ENCODE data around the gene MAPT. TPM values are rescaled to one million over a fixed set of nuclear protein-coding genes. Genes with fewer than 3 reads are reported as not detected.

Gene MAPT
- total and polyA plus RNA-seq, 2 experiments from 2014 or later: 0.37 to 0.71 TPM

DNA sequence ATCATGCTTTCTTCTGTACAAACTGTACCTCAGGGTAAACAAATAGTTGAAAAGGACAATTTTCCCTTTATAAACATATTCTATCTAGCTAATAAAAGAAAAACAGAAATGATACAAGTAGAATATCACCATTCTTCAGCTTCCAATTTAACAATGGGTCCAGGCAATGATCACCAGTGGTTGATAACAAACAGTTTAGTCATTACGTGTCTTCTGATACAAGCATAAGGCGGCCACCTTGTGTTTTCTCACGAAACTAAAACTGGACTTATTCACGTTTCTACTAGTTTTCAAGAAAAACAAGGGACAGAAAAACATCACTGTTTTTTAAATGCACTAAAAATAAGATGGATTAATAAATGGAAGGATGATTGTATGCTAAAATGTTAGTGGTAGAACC is 163.0 kb downstream of the MAPT start:
- WGBS (ENCODE audit: low lambda C conversion rate, missing lambda C conversion rate): 85% methylated on average over 4 of the region's 4 CpGs
- TF ChIP-seq EZH2 (IDR thresholded peaks at IDR 0.05; ENCODE audit: borderline replicate concordance) (no peak), EZH2phosphoT487 (IDR thresholded peaks at IDR 0.05; ENCODE audit: low read depth, severe bottlenecking, unreplicated experiment) (no peak)
- TF ChIP-seq, protein P1, sequence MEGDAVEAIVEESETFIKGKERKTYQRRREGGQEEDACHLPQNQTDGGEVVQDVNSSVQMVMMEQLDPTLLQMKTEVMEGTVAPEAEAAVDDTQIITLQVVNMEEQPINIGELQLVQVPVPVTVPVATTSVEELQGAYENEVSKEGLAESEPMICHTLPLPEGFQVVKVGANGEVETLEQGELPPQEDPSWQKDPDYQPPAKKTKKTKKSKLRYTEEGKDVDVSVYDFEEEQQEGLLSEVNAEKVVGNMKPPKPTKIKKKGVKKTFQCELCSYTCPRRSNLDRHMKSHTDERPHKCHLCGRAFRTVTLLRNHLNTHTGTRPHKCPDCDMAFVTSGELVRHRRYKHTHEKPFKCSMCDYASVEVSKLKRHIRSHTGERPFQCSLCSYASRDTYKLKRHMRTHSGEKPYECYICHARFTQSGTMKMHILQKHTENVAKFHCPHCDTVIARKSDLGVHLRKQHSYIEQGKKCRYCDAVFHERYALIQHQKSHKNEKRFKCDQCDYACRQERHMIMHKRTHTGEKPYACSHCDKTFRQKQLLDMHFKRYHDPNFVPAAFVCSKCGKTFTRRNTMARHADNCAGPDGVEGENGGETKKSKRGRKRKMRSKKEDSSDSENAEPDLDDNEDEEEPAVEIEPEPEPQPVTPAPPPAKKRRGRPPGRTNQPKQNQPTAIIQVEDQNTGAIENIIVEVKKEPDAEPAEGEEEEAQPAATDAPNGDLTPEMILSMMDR (IDR thresholded peaks at IDR 0.05; ENCODE audit: poor library complexity): no peak
- H2AFZ ChIP-seq: no peak overlapping the region
- DNase-seq (ENCODE audit: low spot score): no peak
- H3K4me1 ChIP-seq (ENCODE audit: insufficient read depth): no peaks in the 10 kb centered on the region
- H3K9me2 ChIP-seq (replicated peaks; ENCODE audit: insufficient read depth): no peaks in the 10 kb centered on the region
- no peaks in the 10 kb centered on the region for H3K27me3 ChIP-seq
- no peak overlapping the region for H3K4me2 ChIP-seq
- H3K9me3 ChIP-seq (ENCODE audit: low read depth): no peaks in the 10 kb centered on the region
- no peak overlapping the region for H3K27ac ChIP-seq
- peaks cover 63% of the 10 kb centered on the region for H3K79me2 ChIP-seq
- no peaks in the 10 kb centered on the region for H3K36me3 ChIP-seq (replicated peaks; ENCODE audit: insufficient read depth, low read depth)
- no peak overlapping the region for H3K4me3 ChIP-seq
- no peaks in the 10 kb centered on the region for H4K20me1 ChIP-seq (ENCODE audit: insufficient read depth, poor library complexity, severe bottlenecking)

DNA sequence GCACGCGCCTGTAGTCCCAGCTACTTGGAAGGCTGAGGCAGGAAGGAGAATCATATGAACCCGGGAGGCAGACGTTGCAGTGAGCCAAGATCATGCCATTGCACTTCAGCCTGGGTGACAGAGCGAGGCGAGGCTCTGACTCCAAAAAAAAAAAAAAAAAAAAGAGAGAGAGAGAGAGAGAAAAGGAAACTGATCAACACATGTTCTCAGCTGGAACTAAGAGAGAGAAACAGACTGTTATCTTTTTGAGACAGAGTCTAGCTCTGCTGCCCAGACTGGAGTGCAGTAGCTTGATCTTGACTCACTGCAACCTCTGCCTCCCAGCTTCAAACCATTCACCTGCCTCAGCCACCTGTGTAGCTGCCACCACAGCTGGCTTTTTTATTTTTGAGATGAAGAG is 165.1 kb downstream of the MAPT start:
- H3K79me2 ChIP-seq: peaks cover 48% of the 10 kb centered on the region
- no peak for DNase-seq (ENCODE audit: low spot score)
- H3K9me2 ChIP-seq (replicated peaks; ENCODE audit: insufficient read depth): no peaks in the 10 kb centered on the region
- H3K4me1 ChIP-seq (ENCODE audit: insufficient read depth): no peaks in the 10 kb centered on the region
- TF ChIP-seq, protein P1 (IDR thresholded peaks at IDR 0.05; ENCODE audit: poor library complexity): no peak
- no peak for TF ChIP-seq EZH2phosphoT487 (IDR thresholded peaks at IDR 0.05; ENCODE audit: low read depth, severe bottlenecking, unreplicated experiment)
- TF ChIP-seq EZH2 (IDR thresholded peaks at IDR 0.05; ENCODE audit: borderline replicate concordance): no peak
- no peak overlapping the region for H3K4me2 ChIP-seq
- no peak overlapping the region for H3K4me3 ChIP-seq
- no peak overlapping the region for H3K27ac ChIP-seq
- 97% methylated on average over 6 of the region's 6 CpGs for WGBS (ENCODE audit: low lambda C conversion rate, missing lambda C conversion rate)
- H4K20me1 ChIP-seq (ENCODE audit: insufficient read depth, poor library complexity, severe bottlenecking): no peaks in the 10 kb centered on the region
- no peaks in the 10 kb centered on the region for H3K9me3 ChIP-seq (ENCODE audit: low read depth)
- H2AFZ ChIP-seq: no peak overlapping the region
- H3K27me3 ChIP-seq: no peaks in the 10 kb centered on the region
- H3K36me3 ChIP-seq (replicated peaks; ENCODE audit: insufficient read depth, low read depth): no peaks in the 10 kb centered on the region

DNA sequence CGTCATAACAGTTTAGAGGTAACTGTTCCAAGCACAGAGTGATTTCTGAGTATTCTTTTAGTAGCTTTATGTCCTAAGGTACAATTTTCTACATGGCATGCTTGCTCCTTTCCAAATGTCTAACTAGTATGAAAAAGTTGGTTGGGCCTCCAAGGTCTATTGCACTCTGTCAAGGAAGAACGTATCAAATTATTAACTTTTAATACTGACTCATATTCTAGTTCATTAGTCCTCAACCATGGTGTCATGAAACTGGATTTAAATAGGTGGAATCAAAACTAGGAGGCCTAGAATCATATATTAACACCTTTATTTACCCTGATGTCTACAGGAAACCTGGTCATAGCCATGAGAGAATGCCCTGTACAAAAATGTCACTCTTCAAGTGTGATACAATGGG is 166.1 kb downstream of the MAPT start:
- Histone ChIP-seq H3K9me2 (replicated peaks; ENCODE audit: insufficient read depth) (no peaks in the 10 kb centered on the region), H3K4me2 (no peak overlapping the region), H3K27ac (no peak overlapping the region), H3K36me3 (replicated peaks; ENCODE audit: insufficient read depth, low read depth) (no peaks in the 10 kb centered on the region), H3K4me3 (no peak overlapping the region), H4K20me1 (ENCODE audit: insufficient read depth, poor library complexity, severe bottlenecking) (no peaks in the 10 kb centered on the region), H3K79me2 (peaks cover 45% of the 10 kb centered on the region), H3K27me3 (no peaks in the 10 kb centered on the region), H3K9me3 (ENCODE audit: low read depth) (no peaks in the 10 kb centered on the region), H2AFZ (no peak overlapping the region), H3K4me1 (ENCODE audit: insufficient read depth) (no peaks in the 10 kb centered on the region)
- 98% methylated on average over 2 of the region's 2 CpGs for WGBS (ENCODE audit: low lambda C conversion rate, missing lambda C conversion rate)
- no peak for TF ChIP-seq EZH2 (IDR thresholded peaks at IDR 0.05; ENCODE audit: borderline replicate concordance)
- no peak for TF ChIP-seq EZH2phosphoT487 (IDR thresholded peaks at IDR 0.05; ENCODE audit: low read depth, severe bottlenecking, unreplicated experiment)
- TF ChIP-seq, protein P1 (IDR thresholded peaks at IDR 0.05; ENCODE audit: poor library complexity): no peak
- DNase-seq (ENCODE audit: low spot score): no peak

DNA sequence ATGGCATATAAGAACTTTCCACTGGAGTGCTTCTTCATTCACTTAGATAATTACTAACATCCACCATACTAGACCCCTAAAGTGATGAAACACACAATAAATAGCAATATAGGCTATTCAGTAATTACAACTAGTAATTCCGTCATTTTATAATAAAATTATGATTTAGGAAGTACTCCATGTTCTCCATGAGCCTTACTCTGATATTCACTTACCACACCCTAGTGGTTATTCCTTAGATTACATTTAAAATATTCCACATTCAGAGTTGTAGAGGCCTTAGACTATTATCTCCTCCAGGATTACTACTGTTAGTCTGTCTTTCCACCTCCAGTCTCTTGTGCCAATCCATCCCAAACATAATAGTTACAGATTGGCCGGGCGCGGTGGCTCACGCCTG is 167.1 kb downstream of the MAPT start:
- no peak overlapping the region for H3K4me2 ChIP-seq
- H3K4me1 ChIP-seq (ENCODE audit: insufficient read depth): no peaks in the 10 kb centered on the region
- DNase-seq (ENCODE audit: low spot score): no peak
- H2AFZ ChIP-seq: no peak overlapping the region
- H3K9me3 ChIP-seq (ENCODE audit: low read depth): no peaks in the 10 kb centered on the region
- no peak overlapping the region for H3K4me3 ChIP-seq
- no peaks in the 10 kb centered on the region for H3K27me3 ChIP-seq
- no peaks in the 10 kb centered on the region for H3K36me3 ChIP-seq (replicated peaks; ENCODE audit: insufficient read depth, low read depth)
- TF ChIP-seq, protein P1 (IDR thresholded peaks at IDR 0.05; ENCODE audit: poor library complexity): peak; percentile 19
- no peak for TF ChIP-seq EZH2phosphoT487 (IDR thresholded peaks at IDR 0.05; ENCODE audit: low read depth, severe bottlenecking, unreplicated experiment)
- H3K79me2 ChIP-seq: peaks cover 44% of the 10 kb centered on the region
- H3K27ac ChIP-seq: no peak overlapping the region
- H3K9me2 ChIP-seq (replicated peaks; ENCODE audit: insufficient read depth): no peaks in the 10 kb centered on the region
- no peaks in the 10 kb centered on the region for H4K20me1 ChIP-seq (ENCODE audit: insufficient read depth, poor library complexity, severe bottlenecking)
- over 99% methylated on average over 5 of the region's 5 CpGs for WGBS (ENCODE audit: low lambda C conversion rate, missing lambda C conversion rate)
